ENCODE measurements around the gene RPL41.

- TF ChIP-seq, protein P1, sequence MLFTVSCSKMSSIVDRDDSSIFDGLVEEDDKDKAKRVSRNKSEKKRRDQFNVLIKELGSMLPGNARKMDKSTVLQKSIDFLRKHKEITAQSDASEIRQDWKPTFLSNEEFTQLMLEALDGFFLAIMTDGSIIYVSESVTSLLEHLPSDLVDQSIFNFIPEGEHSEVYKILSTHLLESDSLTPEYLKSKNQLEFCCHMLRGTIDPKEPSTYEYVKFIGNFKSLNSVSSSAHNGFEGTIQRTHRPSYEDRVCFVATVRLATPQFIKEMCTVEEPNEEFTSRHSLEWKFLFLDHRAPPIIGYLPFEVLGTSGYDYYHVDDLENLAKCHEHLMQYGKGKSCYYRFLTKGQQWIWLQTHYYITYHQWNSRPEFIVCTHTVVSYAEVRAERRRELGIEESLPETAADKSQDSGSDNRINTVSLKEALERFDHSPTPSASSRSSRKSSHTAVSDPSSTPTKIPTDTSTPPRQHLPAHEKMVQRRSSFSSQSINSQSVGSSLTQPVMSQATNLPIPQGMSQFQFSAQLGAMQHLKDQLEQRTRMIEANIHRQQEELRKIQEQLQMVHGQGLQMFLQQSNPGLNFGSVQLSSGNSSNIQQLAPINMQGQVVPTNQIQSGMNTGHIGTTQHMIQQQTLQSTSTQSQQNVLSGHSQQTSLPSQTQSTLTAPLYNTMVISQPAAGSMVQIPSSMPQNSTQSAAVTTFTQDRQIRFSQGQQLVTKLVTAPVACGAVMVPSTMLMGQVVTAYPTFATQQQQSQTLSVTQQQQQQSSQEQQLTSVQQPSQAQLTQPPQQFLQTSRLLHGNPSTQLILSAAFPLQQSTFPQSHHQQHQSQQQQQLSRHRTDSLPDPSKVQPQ (CRISPR knock-in tag; IDR thresholded peaks at IDR 0.05; ENCODE audit: borderline replicate concordance), result no peak
- no peak for TF ChIP-seq MAFK (IDR thresholded peaks at IDR 0.05; ENCODE audit: low read length)
- TF ChIP-seq, protein P2, sequence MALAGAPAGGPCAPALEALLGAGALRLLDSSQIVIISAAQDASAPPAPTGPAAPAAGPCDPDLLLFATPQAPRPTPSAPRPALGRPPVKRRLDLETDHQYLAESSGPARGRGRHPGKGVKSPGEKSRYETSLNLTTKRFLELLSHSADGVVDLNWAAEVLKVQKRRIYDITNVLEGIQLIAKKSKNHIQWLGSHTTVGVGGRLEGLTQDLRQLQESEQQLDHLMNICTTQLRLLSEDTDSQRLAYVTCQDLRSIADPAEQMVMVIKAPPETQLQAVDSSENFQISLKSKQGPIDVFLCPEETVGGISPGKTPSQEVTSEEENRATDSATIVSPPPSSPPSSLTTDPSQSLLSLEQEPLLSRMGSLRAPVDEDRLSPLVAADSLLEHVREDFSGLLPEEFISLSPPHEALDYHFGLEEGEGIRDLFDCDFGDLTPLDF (CRISPR knock-in tag; IDR thresholded peaks at IDR 0.05), result no peak
- TF ChIP-seq TARDBP (IDR thresholded peaks at IDR 0.05), result no peak
- TF ChIP-seq POLR2AphosphoS5 (IDR thresholded peaks at IDR 0.05; ENCODE audit: control insufficient read depth, insufficient read depth, low read depth, low read length), result no peak
- no peak for TF ChIP-seq SRF (CRISPR knock-in tag; IDR thresholded peaks at IDR 0.05)
- TF ChIP-seq FOXP1 (CRISPR knock-in tag; IDR thresholded peaks at IDR 0.05), result no peak
- no peak for TF ChIP-seq KLF1 (tag; IDR thresholded peaks at IDR 0.05)
- TF ChIP-seq ZKSCAN1 (IDR thresholded peaks at IDR 0.05; ENCODE audit: low read depth, low read length), result no peak
- TF ChIP-seq, protein P3, sequence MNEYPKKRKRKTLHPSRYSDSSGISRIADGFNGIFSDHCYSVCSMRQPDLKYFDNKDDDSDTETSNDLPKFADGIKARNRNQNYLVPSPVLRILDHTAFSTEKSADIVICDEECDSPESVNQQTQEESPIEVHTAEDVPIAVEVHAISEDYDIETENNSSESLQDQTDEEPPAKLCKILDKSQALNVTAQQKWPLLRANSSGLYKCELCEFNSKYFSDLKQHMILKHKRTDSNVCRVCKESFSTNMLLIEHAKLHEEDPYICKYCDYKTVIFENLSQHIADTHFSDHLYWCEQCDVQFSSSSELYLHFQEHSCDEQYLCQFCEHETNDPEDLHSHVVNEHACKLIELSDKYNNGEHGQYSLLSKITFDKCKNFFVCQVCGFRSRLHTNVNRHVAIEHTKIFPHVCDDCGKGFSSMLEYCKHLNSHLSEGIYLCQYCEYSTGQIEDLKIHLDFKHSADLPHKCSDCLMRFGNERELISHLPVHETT (CRISPR knock-in tag; conservative IDR thresholded peaks at IDR 0.05 in 1 of 2, IDR thresholded peaks at IDR 0.05 in 1 of 2), result no peak
- no peak for TF ChIP-seq MYC (IDR thresholded peaks at IDR 0.05; ENCODE audit: low read depth, low read length)
- TF ChIP-seq MYC (CRISPR knock-in tag; IDR thresholded peaks at IDR 0.05; ENCODE audit: borderline replicate concordance, low read depth), result no peak
- TF ChIP-seq RFX5 (IDR thresholded peaks at IDR 0.05; ENCODE audit: low read depth, low read length), result no peak
- no peak for TF ChIP-seq CTCF (IDR thresholded peaks at IDR 0.05 in 2 of 3, conservative IDR thresholded peaks at IDR 0.05 in 1 of 3; ENCODE audit: insufficient read depth in 2 of 3, low read depth in 1 of 3, low read length in 3 of 3)
Observed at GRCh38 chr12:56071648-56072047, 44.8 kb upstream of the RPL41 start.

Measured in K562 (cell line).